ENCODE measurements around the gene SSR2.

- TF ChIP-seq CTCF (IDR thresholded peaks at IDR 0.05) (no peak), POLR2A (IDR thresholded peaks at IDR 0.05; ENCODE audit: low read depth) (no peak), POLR2AphosphoS5 (IDR thresholded peaks at IDR 0.05) (no peak), EP300 (IDR thresholded peaks at IDR 0.05) (no peak)
Observed at GRCh38 chr1:155993595-155993994, 27.2 kb downstream of the SSR2 start.

Data from esophagus muscularis mucosa (tissue), 4 donors.